NCI-H2227 treated with DMSO at 0.1 percent for 48 hours (cell line): Measurements from ENCODE around the gene CHD3.

Source experiments
- DNase-seq: peaks from one replicate; lab custom pipeline; 2025; lab: John Stamatoyannopoulos, UW

CHD3 gene

DNA sequence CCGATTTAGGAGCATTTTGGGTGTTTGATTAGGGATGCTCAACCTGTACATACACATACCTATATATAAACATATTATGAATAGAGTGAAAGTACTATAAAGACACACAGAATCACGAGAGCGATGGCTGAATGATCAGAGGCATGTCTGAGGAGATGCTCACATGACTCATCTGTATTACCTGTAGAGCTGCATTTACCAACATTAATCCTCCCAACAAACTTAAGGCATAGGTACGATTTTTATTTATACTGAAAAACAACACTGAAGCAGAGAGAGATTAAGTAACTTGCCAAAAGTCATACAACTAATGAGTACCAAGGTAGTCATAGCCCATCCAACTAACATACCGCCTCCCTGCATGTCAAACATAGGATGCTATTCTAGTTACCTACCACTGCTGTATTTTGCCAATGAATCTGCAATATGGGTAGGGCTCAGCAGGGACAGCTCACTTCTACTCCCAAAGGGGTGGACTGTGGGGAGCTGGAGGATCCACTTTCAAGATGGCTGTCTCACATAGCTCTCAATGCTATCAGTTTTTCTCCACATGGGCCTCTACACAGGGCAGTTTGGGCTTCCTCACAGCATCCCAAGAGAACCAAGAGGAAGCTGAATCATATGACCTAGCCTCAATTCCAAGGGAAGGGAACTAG is 23.5 kb upstream of the CHD3 start:
- no peak for DNase-seq

DNA sequence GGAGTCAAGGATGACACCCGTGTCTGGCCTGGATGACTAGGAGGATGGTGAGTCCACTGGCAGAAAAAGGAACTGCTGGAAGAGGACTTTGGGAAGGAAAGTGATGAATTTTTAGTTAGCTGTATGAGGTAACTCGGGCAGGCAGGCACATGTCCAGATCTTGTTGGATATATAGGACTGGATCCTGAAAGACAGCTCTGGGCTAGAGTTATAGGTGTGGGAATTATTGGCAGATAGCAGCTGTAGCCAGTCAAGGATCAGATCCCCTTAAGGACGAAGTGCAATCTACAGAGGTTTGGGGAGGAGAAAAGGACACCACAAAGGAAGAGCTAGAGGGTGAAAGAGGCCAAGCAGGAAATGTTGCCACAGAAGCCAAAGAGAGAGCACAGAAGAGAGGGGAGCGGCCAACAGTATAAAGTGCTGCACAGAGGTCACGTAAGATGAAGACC is 20.7 kb upstream of the CHD3 start:
- DNase-seq, result no peak

DNA sequence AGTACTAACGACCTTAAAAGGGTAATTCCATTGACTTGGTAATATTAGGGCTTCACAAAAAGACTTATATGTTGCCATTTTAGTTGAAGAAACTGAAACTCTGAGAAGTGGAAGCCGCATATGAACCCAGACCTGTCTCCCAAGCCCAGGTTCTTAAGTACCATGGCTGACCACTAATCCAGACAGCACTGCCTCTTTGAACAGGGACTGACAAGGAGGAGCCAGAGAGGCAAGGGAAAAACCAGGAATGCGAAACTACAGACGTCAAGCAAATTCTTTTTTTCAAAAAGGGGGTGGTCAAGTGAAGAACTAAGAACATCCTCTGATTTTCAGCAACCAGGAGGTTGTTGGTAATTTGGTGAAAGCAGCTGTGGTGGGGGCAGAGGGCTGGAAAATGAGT is 15.5 kb upstream of the CHD3 start:
- peak; percentile 15 for DNase-seq

DNA sequence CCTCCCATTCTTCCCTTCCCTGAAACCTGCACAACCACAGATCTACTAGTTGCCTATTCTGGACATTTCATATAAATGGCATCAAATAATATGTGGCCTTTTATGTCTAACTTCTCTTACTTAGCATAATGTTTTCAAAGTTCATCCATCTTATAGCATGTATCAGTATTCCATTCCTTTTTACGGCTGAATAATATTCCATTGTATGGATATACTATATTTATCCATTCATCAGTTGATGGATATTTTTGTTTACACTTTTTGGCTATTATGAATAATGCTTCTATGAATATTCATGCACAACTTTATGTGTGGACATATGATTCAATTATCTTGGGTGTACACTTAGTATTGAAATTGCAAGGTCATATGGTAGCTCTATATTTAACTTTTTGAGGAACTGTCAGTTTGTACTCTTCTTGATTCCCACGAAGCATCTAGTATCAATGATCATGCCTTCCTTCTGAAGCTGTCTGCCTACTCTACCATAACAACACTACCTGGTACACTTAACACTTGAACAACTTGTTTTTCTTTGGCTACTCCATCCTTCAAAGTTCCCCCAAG is 12.7 kb upstream of the CHD3 start:
- no peak for DNase-seq

DNA sequence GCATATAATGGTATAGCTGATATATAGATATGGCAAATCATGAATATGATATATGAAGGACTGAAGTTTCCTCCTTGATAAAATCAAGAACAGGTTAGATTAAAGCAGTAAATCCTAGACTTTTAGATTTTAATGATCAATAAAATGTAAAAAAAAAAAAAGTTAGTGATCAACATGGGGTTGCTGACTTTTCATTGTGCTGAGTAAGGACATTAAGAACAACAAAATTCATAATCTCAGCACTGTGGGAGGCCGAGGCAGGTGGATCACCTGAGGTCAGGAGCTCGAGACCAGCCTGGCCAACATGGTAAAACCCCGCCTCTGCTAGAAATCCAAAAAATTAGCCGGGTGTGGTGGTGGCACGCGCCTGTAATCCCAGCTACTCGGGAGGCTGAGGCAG is 10.4 kb upstream of the CHD3 start:
- no peak for DNase-seq

DNA sequence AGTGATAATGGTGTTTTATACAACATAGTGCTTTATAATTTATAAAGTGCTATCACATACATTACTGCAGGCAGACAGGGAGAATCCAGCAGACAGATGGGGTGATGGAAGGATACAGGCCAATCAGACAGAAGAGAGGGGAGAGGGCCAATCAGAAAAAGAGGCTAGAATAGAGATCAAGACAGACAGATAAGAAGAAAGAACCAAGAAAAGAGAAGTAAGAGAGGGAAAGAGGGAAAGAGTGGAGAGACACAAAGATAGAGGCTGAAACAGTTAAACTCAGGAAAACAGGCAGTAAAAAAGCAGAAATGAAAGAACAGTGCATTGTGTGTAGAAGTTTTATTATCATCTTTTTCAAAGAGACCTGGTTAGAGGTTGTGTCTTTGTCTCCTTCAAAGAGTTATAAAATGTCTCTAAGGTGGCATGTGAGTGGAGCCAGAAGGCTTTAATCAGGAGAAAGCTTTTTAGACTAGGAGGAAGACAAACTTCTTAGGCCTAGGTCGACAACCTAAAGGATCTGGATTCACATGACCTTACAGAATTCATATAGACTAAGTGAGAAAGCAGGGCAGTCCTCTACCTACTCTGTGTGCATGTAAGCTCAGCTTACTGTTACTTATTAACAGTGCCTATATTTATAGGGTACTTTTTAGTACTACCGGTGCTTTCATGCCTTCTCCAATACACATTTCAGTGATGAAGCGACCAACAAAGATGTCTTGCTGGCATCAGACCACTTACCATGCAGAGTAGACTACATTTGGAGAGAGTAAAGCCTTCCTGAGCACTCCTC is 8.3 kb upstream of the CHD3 start:
- no peak for DNase-seq

DNA sequence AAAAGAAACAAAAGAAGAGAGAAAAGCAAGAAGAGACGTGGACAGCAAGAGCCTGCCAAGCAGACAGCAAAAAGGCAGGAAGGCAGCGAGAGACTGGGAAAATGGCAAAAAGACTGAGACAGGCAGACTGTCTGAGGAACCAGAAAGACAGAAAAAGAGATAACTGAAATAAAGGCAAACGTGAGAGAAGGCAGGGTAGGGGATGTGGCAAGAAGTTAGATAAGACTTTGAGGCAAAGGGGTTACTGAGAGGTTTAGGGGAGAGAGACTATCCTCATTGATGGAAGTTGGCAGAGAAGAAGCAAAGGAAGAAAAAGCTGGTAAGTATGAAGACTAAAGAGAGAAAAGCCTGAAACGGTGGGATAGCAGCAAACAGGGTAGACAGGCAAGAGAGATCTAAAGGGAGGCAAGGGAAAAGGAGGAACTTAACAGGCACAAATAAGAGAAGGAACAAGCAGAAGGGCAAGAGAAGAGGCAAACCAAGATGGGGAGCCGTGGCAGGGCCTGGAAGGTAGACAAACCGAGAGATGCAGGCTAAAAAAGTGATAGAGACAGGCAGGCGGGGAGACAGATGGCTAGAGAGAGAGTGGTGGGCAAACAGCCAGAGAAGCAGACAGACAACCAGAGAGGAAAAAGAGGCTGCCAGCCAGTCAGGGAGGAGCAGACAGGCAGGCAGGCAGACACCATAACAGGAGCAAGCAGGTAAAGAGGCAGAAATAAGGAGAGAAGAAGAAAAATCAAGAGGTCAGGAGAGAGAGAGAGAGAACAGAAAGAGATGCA is 7.1 kb upstream of the CHD3 start:
- no peak for DNase-seq

DNA sequence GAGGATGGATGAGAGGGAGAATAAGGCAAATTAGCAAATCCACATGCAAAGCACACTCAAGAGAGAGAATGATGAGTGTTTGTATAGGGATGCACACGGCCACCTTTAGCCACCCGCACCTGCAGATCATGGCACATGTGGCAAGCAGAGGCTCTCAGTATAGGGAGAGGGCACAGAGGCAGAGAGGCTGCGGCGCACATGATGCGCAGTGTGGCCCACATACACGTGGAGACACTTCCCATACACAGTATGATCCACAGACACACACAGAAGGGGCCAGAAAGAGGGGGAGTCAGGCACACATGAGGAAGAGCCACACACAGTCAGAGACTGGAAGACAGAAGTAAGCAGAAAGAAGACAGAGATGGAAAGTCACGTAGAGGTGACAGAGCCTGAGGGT is 6.5 kb upstream of the CHD3 start:
- no peak for DNase-seq

DNA sequence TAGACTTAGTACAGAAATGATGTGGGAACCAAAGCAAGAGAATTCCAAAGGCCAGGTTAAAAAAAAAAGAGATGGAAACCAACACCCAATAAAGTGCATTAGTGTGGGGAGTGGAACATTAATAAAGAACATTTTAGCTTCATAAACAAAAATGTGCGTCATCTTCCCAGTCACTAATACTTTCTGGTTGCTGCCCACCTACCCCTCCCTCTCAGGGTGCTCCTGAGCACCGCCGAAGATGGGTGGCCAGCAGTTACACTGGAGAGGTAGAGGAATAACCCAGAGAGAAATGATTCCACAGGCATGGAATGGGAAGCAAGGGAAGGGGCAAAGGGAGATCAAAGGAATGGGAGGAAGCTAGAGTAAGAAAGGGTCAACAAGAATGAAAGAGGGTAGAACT is 6.0 kb upstream of the CHD3 start:
- DNase-seq, result no peak

DNA sequence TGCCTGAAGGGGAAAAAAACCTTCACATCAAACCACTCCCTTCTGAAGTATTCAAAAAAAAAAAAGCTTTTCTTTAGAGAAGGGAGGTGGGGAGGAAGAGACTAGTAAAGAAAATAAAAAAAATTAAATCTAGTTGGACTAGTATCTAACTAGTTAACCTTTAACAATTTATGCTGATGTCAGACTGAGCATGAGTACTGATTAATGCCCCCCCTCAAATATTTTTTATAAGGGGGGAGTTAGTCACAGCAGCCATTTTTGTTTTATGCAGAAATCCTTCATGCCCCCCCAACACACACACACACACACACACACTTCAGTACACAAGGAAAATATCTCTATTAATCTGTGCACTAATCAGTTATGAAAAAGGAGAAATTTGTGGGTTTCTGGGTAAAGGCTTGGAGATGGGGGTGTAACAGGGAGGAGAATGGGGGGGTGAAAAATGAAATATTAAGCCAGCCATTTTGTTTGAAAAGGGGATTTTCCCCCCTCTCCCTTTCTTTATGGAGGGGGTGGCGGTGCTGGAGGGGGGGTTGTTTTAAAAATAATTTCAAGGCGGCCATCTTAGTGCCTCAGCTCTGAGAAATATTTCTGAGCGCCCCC is 4.7 kb upstream of the CHD3 start:
- DNase-seq, result peak; percentile 20

DNA sequence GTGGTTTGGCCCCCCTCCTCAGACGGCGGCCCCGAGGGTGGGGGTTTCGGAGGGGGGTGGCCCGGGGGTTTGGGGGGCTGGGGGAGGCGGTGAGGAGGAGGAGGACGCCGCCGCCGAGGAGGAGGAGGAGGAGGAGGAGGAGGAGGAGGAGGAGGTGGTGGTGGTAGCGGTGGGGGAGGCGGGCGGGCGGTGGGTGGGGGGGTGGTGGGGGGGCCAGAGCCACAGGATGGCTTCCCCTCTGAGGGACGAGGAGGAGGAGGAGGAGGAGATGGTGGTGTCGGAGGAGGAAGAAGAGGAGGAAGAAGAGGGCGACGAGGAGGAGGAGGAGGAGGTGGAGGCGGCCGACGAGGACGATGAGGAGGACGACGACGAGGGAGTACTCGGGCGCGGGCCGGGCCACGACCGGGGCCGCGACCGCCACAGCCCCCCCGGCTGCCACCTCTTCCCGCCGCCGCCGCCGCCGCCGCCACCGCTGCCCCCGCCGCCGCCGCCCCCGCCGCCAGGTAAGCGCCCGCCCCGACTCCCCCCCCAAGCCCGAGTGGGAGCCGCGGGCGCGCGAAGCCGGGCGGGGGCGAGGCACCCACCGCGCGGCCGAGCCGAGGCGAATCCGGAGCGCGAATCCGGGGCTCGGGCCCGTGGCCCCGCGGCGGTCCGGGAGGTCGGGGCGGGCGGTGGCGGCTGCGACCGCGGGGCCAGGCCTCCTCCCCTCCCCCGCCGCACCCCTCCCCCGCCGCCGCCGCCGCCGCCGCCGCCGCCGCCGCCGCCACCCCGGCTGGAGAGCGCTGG is 3.8 kb upstream of the CHD3 start:
- DNase-seq, result no peak

DNA sequence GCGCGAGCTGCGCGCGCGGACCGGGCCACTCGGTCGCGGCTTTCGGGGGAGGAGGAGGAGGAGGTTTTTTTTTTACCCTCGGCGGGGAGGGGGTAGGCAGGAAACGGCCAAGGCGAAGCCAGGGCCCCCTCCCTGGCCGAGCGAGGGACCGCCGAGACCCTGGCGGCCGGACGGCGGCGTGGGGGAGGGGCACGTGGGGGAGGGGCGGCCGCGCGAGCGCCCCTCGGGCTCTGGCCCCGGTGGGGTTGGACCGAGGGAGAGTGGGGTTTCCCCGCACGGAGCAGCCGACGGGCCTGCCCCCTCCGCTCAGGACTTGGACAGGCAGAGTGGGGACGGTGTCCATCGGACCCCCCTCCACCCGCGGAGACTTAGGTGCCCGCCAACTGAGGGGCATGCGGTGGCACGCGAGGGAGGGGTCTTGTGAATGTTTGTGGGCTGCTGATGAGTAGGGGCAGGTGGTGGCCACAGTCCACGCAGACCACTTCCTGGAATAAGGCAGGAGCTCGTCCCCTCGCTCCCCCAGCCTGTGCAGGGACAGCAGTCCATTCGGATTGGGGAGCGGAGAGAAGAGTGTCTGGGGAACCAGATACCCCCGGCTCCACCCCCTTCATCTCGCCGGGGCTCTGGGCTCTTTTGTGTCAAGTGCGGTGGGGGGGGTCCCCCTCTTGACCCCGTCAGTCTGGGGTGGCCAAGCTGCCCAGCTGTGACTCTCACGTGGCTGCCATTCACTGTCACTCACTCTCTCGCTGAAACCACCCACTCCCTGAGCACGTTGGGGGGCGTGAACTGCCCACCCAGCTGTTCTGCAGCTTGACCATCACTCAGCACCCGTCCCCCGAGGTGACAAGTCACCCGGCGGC is 3.0 kb upstream of the CHD3 start:
- no peak for DNase-seq

DNA sequence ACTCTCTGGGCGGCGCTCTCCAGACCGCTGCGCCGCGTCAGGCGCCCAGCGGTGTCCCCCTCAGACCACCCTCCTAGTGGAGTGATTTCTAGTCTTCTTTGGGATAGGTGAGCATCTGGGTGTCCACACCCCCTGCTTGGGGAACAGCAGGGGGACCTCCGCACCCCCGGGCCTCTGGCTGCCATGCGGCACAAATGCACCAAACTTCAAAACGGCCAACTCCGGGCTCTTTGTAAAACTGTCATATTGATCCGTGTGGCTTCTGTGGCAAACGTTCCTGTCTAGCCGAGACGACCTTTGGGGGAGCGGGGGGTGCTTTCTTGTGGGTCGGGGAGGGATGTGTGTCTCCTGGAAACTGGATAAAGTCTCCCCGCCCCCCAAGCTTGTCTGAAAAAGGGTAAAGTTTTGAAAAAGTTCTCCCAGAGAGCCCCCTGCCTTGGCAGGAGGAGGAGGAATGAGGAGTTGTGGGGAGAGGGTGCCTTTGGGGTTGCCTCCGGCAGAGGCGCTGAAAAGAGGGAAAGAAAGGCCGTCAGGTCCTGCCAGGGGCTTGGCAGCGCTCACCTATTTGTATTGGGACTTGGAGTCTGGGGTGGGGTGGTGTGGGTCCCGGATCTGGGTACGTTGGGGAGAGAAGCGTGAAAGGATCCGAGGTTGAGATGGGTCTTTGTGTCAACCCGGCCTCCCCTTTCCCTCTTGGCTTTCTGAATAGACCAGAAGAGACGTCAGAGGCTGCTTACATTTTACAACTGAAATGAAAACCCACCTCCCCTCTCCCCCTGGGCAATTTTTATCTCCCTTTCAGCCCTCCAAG is 2.2 kb upstream of the CHD3 start:
- DNase-seq, result peak; percentile 80

DNA sequence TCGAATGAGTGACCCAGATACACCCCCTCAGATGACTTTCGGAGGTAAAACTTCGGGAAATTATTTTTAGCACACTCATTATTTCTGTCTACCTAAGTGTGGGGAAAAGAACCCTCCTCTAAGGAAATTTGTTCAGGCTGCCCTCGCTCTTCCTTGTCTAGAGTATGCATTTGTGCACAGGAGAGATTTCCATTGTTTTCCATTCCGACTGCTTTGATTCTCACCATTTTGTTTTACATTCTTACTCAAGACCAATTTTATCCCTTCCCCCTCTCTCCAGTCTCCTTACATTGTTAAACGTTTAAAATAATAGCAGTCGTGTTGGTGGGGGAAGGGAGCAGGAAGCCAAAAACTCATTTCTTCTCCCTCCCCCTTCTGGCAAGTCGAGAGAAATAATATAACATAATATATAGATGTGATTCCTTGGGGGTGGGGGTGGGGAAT is 1.5 kb upstream of the CHD3 start:
- DNase-seq, result no peak

DNA sequence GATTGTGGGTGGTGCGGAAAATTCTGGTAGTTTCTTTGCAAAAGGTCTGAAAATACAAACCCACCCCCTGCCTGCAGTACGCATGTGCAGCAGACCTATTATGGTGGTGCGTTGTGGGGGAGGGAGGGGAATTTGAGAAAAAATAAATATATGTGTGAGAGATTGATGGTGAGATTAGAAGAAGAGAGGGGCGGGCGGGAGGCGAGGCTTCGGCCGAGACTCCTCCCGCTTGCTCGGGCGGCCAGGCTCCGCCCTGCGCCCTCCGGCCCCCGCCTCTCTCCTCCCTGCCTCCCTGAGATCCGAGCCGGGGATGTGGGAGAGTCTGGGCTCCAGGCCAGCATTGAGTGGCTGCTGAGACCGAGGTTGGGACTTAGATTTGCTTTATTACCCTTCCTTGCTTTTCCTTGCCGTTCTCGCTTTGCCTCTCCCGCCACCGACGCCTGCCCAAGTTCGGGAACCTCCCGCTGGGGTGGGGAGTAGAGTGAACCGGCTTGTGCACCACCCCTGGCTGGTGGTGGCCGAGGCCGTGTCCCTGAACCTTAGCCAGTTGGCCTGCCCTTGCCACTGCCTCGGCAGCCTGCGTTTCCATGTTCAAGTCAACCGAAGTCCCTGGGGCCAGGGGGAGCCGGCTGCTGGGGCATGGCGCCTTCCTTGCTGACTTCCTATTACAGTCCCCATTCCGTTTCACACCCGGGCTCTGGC is 956 bp upstream of the CHD3 start:
- DNase-seq, result peak; percentile 95

DNA sequence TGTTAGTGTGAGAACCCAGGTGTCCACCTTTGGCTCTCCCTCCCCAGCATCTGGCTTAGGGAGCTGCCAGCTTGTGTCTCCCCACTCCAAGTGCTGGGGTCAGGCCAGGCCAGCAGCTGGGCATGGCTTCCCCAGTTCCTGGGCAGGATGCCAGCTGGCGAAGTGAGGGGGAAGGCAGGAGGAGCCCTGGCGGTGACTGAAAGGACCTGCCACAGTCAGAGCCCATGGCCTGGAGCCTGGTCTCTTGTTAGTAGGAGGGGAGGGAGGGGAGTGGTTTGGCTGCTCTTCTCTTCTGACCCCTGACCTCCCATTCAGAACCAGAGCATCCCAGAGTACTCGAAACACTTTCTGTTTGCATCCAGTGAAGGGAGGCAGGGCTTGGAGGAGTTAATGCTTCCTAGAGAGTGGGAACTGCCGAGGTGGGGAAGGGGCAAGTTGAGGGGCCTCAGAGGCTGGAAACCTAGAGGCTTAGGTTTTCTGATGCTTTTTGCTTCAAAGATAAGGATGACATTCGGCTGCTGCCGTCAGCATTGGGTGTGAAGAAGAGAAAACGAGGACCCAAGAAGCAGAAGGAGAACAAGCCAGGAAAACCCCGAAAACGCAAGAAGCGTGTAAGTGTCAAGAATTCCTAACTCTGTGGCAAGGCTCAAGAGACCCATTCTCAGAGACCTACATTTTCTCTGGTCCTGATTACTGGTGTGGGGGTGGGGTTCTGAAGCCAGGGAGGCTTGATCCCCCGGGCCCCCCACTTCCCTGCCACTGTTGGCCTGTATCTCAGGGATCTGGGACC is 772 bp downstream of the CHD3 start:
- peak; percentile 66 for DNase-seq

DNA sequence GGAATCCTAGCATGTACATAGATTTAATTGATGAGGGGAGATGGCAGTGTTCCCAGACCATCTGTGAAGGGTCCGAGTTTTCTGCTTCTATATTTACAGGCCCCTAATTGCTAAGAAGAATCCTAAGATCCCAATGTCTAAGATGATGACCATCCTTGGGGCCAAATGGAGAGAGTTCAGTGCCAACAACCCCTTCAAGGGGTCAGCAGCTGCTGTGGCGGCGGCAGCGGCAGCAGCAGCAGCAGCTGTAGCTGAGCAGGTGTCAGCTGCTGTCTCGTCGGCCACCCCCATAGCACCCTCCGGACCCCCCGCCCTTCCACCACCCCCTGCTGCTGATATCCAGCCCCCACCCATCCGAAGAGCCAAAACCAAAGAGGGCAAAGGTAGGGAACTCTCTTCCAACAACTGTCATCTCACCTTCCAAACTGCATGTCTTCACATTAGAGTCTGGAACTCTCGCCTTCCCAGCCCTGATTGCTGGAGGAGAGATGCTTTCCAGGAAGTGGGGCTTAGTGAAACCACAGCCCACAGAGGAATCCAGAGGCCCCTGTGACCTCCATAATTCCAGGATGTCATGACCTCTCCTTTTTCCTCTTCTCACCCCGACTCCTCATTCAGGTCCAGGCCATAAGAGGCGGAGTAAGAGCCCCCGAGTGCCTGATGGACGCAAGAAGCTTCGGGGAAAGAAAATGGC is 4.7 kb downstream of the CHD3 start:
- no peak for DNase-seq
